Measurements from ENCODE around the gene PCAT6. TPM values are rescaled to one million over a fixed set of nuclear protein-coding genes. Genes with fewer than 3 reads are reported as not detected.

Gene PCAT6
- total RNA-seq, 4 donors from 2014 or later: 0.57 to 1.2 (median 1.1) TPM

DNA sequence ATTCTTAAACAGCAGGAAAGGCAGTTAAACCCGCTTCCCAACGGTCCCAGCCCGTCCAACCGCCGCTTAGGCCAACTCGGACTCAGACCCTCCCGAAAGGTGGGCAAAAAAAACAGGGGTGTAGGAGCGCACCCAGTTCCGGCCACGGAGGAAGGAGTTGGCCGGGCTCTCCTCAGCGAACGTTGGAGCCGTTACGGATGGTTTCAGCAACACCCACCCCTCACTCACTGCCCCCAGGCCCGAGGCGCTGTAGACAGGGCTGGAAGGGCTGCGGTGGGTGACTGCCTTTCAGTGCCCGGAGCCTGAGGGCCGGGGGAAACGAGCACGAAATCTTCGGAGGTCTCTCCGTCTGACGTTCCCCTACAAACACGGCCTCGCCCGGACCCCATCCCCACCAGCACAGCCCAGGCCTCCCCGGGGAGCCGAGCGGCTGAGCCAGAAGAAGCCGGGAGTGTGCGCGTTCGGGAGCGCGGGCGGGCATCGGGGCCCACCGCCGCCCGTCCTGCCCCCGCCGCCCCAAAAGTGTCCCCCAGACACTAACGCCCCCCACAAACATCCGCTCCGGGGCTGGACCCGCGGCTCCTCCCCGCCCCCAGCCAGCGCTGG is 3.8 kb upstream of the PCAT6 start:
- Histone ChIP-seq H3K27ac (peak overlapping the region; percentile 90 to 95 (median 94)), H3K36me3 (no peaks in the 10 kb centered on the region), H3K27me3 (no peaks in the 10 kb centered on the region), H3K4me3 (peak overlapping the region; percentile 79 to 88 (median 80)), H3K9me3 (no peaks in the 10 kb centered on the region), H3K4me1 (peaks cover 7 to 81% (median 30%) of the 10 kb centered on the region in 3 donors)
- 0% methylated on average over 5 to 9 of the region's 51 CpGs for WGBS, 2 donors
- no peak for DNase-seq
- intact Hi-C loops (cut with DNase I): no loop called here
- TF ChIP-seq POLR2A (IDR thresholded peaks at IDR 0.05): no peak
- TF ChIP-seq, protein P1, sequence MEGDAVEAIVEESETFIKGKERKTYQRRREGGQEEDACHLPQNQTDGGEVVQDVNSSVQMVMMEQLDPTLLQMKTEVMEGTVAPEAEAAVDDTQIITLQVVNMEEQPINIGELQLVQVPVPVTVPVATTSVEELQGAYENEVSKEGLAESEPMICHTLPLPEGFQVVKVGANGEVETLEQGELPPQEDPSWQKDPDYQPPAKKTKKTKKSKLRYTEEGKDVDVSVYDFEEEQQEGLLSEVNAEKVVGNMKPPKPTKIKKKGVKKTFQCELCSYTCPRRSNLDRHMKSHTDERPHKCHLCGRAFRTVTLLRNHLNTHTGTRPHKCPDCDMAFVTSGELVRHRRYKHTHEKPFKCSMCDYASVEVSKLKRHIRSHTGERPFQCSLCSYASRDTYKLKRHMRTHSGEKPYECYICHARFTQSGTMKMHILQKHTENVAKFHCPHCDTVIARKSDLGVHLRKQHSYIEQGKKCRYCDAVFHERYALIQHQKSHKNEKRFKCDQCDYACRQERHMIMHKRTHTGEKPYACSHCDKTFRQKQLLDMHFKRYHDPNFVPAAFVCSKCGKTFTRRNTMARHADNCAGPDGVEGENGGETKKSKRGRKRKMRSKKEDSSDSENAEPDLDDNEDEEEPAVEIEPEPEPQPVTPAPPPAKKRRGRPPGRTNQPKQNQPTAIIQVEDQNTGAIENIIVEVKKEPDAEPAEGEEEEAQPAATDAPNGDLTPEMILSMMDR (IDR thresholded peaks at IDR 0.05): no peak

- WGBS, 2 donors: no CpG with 5 or more reads among the region's 45 CpGs
- no peak for TF ChIP-seq POLR2A (IDR thresholded peaks at IDR 0.05)
- TF ChIP-seq, protein P1 (IDR thresholded peaks at IDR 0.05): no peak
- H3K27ac ChIP-seq: peak overlapping the region; percentile 90 to 95 (median 94)
- H3K4me1 ChIP-seq: peaks cover 11 to 82% (median 31%) of the 10 kb centered on the region in 3 donors
- H3K36me3 ChIP-seq: no peaks in the 10 kb centered on the region
- intact Hi-C loops (cut with DNase I): no loop called here
- H3K4me3 ChIP-seq: peak overlapping the region; percentile 79 to 88 (median 80)
- DNase-seq: no peak
- H3K27me3 ChIP-seq: no peaks in the 10 kb centered on the region
- H3K9me3 ChIP-seq: no peaks in the 10 kb centered on the region
Observed at GRCh38 chr1:202807451-202807925, 3.3 kb upstream of the PCAT6 start.

- 0% methylated on average over 1 of the region's 84 CpGs for WGBS, 2 donors
- Histone ChIP-seq H3K4me1 (peaks cover 16 to 82% (median 32%) of the 10 kb centered on the region in 3 donors), H3K9me3 (no peaks in the 10 kb centered on the region), H3K4me3 (peak within 1 kb of the TSS; percentile 79 to 88 (median 80)), H3K27me3 (no peaks in the 10 kb centered on the region), H3K36me3 (no peaks in the 10 kb centered on the region), H3K27ac (peak within 1 kb of the TSS; percentile 90 to 95 (median 94))
- TF ChIP-seq, protein P1 (IDR thresholded peaks at IDR 0.05): no peak
- TF ChIP-seq POLR2A (IDR thresholded peaks at IDR 0.05): peak in 2 of 4 donors; percentile 80 to 83
- no peak for DNase-seq
- intact Hi-C loops (cut with DNase I): no loop called here
Observed at GRCh38 chr1:202807926-202808757, 2.6 kb upstream of the PCAT6 start, which contains the start of gene KDM5B. Gene KDM5B (minus strand): TSS chr1:202808421. CDS start chr1:202808305, 116 bp downstream.

DNA sequence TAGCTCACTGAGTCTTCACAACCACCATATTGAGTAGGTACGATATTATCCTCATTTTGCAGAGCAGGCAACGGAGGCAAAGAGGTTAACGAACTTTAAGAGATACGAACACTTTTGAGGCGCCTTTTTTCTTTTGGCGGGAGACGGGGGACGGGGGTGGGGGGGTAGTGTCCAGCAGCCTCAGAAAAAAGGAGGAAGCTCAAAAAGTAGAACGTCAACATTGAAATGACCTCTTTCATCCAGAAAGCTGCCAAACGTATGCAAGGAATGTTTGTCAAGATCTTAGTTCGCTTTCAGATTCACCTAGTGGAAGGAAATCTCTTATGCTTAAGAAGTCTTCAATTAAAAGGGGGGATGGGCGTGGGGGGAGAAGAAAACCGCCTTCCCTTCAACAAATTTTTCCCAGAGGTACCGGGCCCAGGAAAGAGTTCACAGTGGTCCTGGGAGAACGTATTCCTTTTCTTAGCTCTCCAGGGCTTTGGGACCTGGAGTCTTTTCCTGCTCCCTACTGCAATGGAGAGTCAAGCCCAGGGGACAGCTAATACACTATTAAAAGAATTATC is 1.1 kb upstream of the PCAT6 start:
- Histone ChIP-seq H3K4me1 (peaks cover 16 to 78% (median 27%) of the 10 kb centered on the region in 3 donors), H3K4me3 (peak overlapping the region in 2 of 4 donors; percentile 75 to 90)
- no peak for DNase-seq

More for the DNA sequence above, 1.1 kb upstream of the PCAT6 start:
- TF ChIP-seq POLR2A (IDR thresholded peaks at IDR 0.05): no peak
- TF ChIP-seq, protein P1 (IDR thresholded peaks at IDR 0.05): no peak
- H3K27ac ChIP-seq: peak overlapping the region in 2 of 4 donors; percentile 91
- no peaks in the 10 kb centered on the region for H3K36me3 ChIP-seq
- no peaks in the 10 kb centered on the region for H3K27me3 ChIP-seq
- intact Hi-C loops (cut with DNase I): no loop called here
- 63 to 67% methylated on average over 14 to 15 of the region's 15 CpGs for WGBS, 2 donors
- H3K9me3 ChIP-seq: no peaks in the 10 kb centered on the region
